Fibroblast of pulmonary artery (primary cell): ENCODE data around the gene PER2.

Experiments used
- DNase-seq: peaks from one replicate; pipeline ENCODE4 v3.0.0-alpha.2; 2010; ENCODE audit warnings: low read depth
- H3K4me3 ChIP-seq: replicated peaks from 2 replicates; pipeline ENCODE4 v1.5.1; 2011; ENCODE audit warnings: low read depth, mild to moderate bottlenecking, control low read depth, low read length, moderate library complexity
- CTCF ChIP-seq: IDR thresholded peaks from 2 replicates; pipeline ENCODE4 v1.5.1; 2011; ENCODE audit warnings: mild to moderate bottlenecking, control low read depth, low read length, inconsistent platforms; ENCODE audit errors: missing control alignments

PER2 gene

GRCh38 chr2:238256111-238256510 is 32.3 kb downstream of the PER2 start:
- TF ChIP-seq CTCF: no peak
- no peak overlapping the region for H3K4me3 ChIP-seq
- DNase-seq: no peak

GRCh38 chr2:238255636-238256035 is 32.8 kb downstream of the PER2 start:
- no peak for DNase-seq
- no peak overlapping the region for H3K4me3 ChIP-seq
- TF ChIP-seq CTCF: no peak

- no peak overlapping the region for H3K4me3 ChIP-seq
- DNase-seq: no peak
- TF ChIP-seq CTCF: no peak
These were observed 33.3 kb downstream of the PER2 start for GRCh38 chr2:238255151-238255551.

GRCh38 chr2:238254095-238254723 is 34.2 kb downstream of the PER2 start:
- DNase-seq: no peak
- no peak for TF ChIP-seq CTCF
- no peak overlapping the region for H3K4me3 ChIP-seq

- no peak for DNase-seq
- H3K4me3 ChIP-seq: no peak overlapping the region
- no peak for TF ChIP-seq CTCF
These were observed 35.4 kb downstream of the PER2 start for GRCh38 chr2:238252766-238253630.

- TF ChIP-seq CTCF: no peak
- DNase-seq: no peak
- no peak overlapping the region for H3K4me3 ChIP-seq
These were observed 36.4 kb downstream of the PER2 start for GRCh38 chr2:238251986-238252385.
